Measurements from ENCODE around the gene TRAT1.

Gene TRAT1

GRCh38 chr3:108862865-108863798, 40.5 kb downstream of the TRAT1 start:
- peak; percentile 12 to 55 for DNase-seq

GRCh38 chr3:108863799-108864135, 41.2 kb downstream of the TRAT1 start:
- DNase-seq: no peak

GRCh38 chr3:108877901-108878300, 55.3 kb downstream of the TRAT1 start:
- DNase-seq: no peak

- no peak for DNase-seq
Measured at GRCh38 chr3:108879915-108880314, 57.3 kb downstream of the TRAT1 start.

GRCh38 chr3:108882762-108883161, 60.2 kb downstream of the TRAT1 start:
- no peak for DNase-seq

GRCh38 chr3:108883373-108883772, 60.8 kb downstream of the TRAT1 start:
- DNase-seq: no peak

- DNase-seq: no peak
Measured at GRCh38 chr3:108887121-108887520, 64.5 kb downstream of the TRAT1 start.

- no peak for DNase-seq
Measured at GRCh38 chr3:108887777-108888176, 65.2 kb downstream of the TRAT1 start.

GRCh38 chr3:108891833-108892232, 69.2 kb downstream of the TRAT1 start:
- no peak for DNase-seq

GRCh38 chr3:108894981-108895380, 72.4 kb downstream of the TRAT1 start:
- no peak for DNase-seq

- no peak for DNase-seq
Measured at GRCh38 chr3:108897883-108898282, 75.3 kb downstream of the TRAT1 start.

- no peak for DNase-seq
Measured at GRCh38 chr3:108899530-108899929, 76.9 kb downstream of the TRAT1 start.
